GM21390 (cell line): Measurements from ENCODE around the gene SFTA2.
"Not testable (repeated sequence)": the region's sequence is repeated elsewhere in the genome, so short reads cannot be mapped to it uniquely, and the experiment has no call there.

Source experiments
- ATAC-seq: cut with Tn5 transposase; IDR thresholded peaks from one replicate; pipeline ENCODE4 v1.9.1; 2021; ENCODE audit not compliant: unreplicated experiment

Gene SFTA2

GRCh38 chr6:30931969-30932645 lies at the start of gene SFTA2:
SFTA2 (minus strand) TSS chr6:30932170; CDS start chr6:30932096, 74 bp downstream.
- ATAC-seq = no peak

- no peak for ATAC-seq
Measured at GRCh38 chr6:30979690-30980089, 47.7 kb upstream of the SFTA2 start.

- no peak for ATAC-seq
Measured at GRCh38 chr6:30979141-30979540, 47.2 kb upstream of the SFTA2 start.

GRCh38 chr6:30974490-30975252 lies 42.7 kb upstream of the SFTA2 start:
- no peak for ATAC-seq

- no peak for ATAC-seq
Measured at GRCh38 chr6:30972816-30973215, 40.8 kb upstream of the SFTA2 start.

GRCh38 chr6:30970946-30971345 lies 39.0 kb upstream of the SFTA2 start:
- no peak for ATAC-seq

GRCh38 chr6:30969171-30969570 lies 37.2 kb upstream of the SFTA2 start:
- ATAC-seq = not testable (repeated sequence)

GRCh38 chr6:30966154-30966553 lies 34.2 kb upstream of the SFTA2 start:
- no peak for ATAC-seq

GRCh38 chr6:30965140-30965601 lies 33.2 kb upstream of the SFTA2 start:
- ATAC-seq = no peak

- ATAC-seq = no peak
Measured at GRCh38 chr6:30964075-30964474, 32.1 kb upstream of the SFTA2 start.

- ATAC-seq = no peak
Measured at GRCh38 chr6:30963641-30964040, 31.7 kb upstream of the SFTA2 start.

GRCh38 chr6:30962716-30963115 lies 30.7 kb upstream of the SFTA2 start:
- ATAC-seq = no peak

GRCh38 chr6:30960907-30961673 lies 29.1 kb upstream of the SFTA2 start:
- no peak for ATAC-seq

- no peak for ATAC-seq
Measured at GRCh38 chr6:30957716-30958115, 25.7 kb upstream of the SFTA2 start.

- peak; percentile 75 for ATAC-seq
Measured at GRCh38 chr6:30955367-30956042, 23.5 kb upstream of the SFTA2 start.

GRCh38 chr6:30954631-30955366 lies 22.8 kb upstream of the SFTA2 start:
- ATAC-seq = no peak

GRCh38 chr6:30951907-30952469 lies 20.0 kb upstream of the SFTA2 start:
- ATAC-seq = no peak

- no peak for ATAC-seq
Measured at GRCh38 chr6:30948811-30949210, 16.8 kb upstream of the SFTA2 start.

- no peak for ATAC-seq
Measured at GRCh38 chr6:30947231-30947630, 15.3 kb upstream of the SFTA2 start.

- no peak for ATAC-seq
Measured at GRCh38 chr6:30945281-30945680, 13.3 kb upstream of the SFTA2 start.
